HEK293 (cell line): ENCODE data around the gene PNPO.
A peak's percentile ranks its signal among the peaks of the same experiment; 100 is the strongest.

Experiments used
- KLF1 ChIP-seq: fragments of 450-650 bp; formaldehyde crosslinking; IDR thresholded peaks from 2 replicates; pipeline ENCODE4 v1.5.1; 2016; ENCODE audit warnings: missing biosample characterization, missing genetic modification characterization
- KLF10 ChIP-seq: fragments of 450-650 bp; IDR thresholded peaks from 2 replicates; pipeline ENCODE4 v1.5.1; 2018; ENCODE audit warnings: missing biosample characterization, mild to moderate bottlenecking, missing genetic modification characterization
- KLF16 ChIP-seq: fragments of 450-650 bp; formaldehyde crosslinking; IDR thresholded peaks from 2 replicates; pipeline ENCODE4 v1.5.1; 2017; ENCODE audit warnings: missing biosample characterization, missing genetic modification characterization
- RBAK ChIP-seq: fragments of 450-650 bp; formaldehyde crosslinking; IDR thresholded peaks from 2 replicates; pipeline ENCODE4 v1.5.1; 2016; ENCODE audit warnings: missing biosample characterization, missing genetic modification characterization
- SCRT1 ChIP-seq: fragments of 450-650 bp; formaldehyde crosslinking; IDR thresholded peaks from 2 replicates; pipeline ENCODE4 v1.5.1; 2016; ENCODE audit warnings: missing biosample characterization, missing genetic modification characterization, borderline replicate concordance
- TCF7L2 ChIP-seq: IDR thresholded peaks from 2 replicates; pipeline ENCODE4 v1.6.1; 2011; ENCODE audit warnings: low read depth, mild to moderate bottlenecking, inconsistent platforms, low read length, moderate library complexity, borderline replicate concordance
- WT1 ChIP-seq: fragments of 450-650 bp; formaldehyde crosslinking; IDR thresholded peaks from 2 replicates; pipeline ENCODE4 v1.5.1; 2016; ENCODE audit warnings: missing biosample characterization, missing genetic modification characterization
- ZIC2 ChIP-seq: fragments of 450-650 bp; formaldehyde crosslinking; IDR thresholded peaks from 2 replicates; pipeline ENCODE4 v1.5.1; 2016; ENCODE audit warnings: missing biosample characterization, missing genetic modification characterization
- ZNF112 ChIP-seq: fragments of 450-650 bp; formaldehyde crosslinking; IDR thresholded peaks from 2 replicates; pipeline ENCODE4 v1.5.0; 2017; ENCODE audit warnings: missing biosample characterization, missing genetic modification characterization
- ZNF140 ChIP-seq: fragments of 450-650 bp; formaldehyde crosslinking; IDR thresholded peaks from 2 replicates; pipeline ENCODE4 v1.5.1; 2016; ENCODE audit warnings: missing biosample characterization, missing genetic modification characterization
- ZNF155 ChIP-seq: fragments of 450-650 bp; formaldehyde crosslinking; IDR thresholded peaks from 2 replicates; pipeline ENCODE4 v1.5.1; 2016; ENCODE audit warnings: missing biosample characterization, missing genetic modification characterization
- ZNF223 ChIP-seq: fragments of 450-650 bp; formaldehyde crosslinking; IDR thresholded peaks from 2 replicates; pipeline ENCODE4 v1.5.1; 2016; ENCODE audit warnings: missing biosample characterization, missing genetic modification characterization
- ZNF341 ChIP-seq: fragments of 450-650 bp; formaldehyde crosslinking; IDR thresholded peaks from 2 replicates; pipeline ENCODE4; 2016; ENCODE audit warnings: low read depth, missing biosample characterization, missing genetic modification characterization
- ZNF391 ChIP-seq: fragments of 450-650 bp; formaldehyde crosslinking; IDR thresholded peaks from 2 replicates; pipeline ENCODE4 v1.5.1; 2016; ENCODE audit warnings: low read depth, missing biosample characterization, missing genetic modification characterization, borderline replicate concordance
- ZNF426 ChIP-seq: fragments of 450-650 bp; formaldehyde crosslinking; IDR thresholded peaks from 2 replicates; pipeline ENCODE4 v1.5.1; 2017; ENCODE audit warnings: missing biosample characterization, missing genetic modification characterization, mild to moderate bottlenecking, inconsistent platforms, moderate library complexity
- ZNF623 ChIP-seq: fragments of 450-650 bp; formaldehyde crosslinking; IDR thresholded peaks from 2 replicates; pipeline ENCODE4 v1.5.1; 2016; ENCODE audit warnings: missing biosample characterization, missing genetic modification characterization
- ZNF629 ChIP-seq: fragments of 450-650 bp; formaldehyde crosslinking; IDR thresholded peaks from 2 replicates; pipeline ENCODE4 v1.5.1; 2017; ENCODE audit warnings: missing biosample characterization, missing genetic modification characterization
- ZNF660 ChIP-seq: fragments of 450-650 bp; IDR thresholded peaks from 2 replicates; pipeline ENCODE4 v1.5.1; 2018; ENCODE audit warnings: missing biosample characterization, mild to moderate bottlenecking, missing genetic modification characterization
- ZNF76 ChIP-seq: fragments of 450-650 bp; formaldehyde crosslinking; IDR thresholded peaks from 2 replicates; pipeline ENCODE4; 2016; ENCODE audit warnings: low read depth, missing biosample characterization, missing genetic modification characterization, borderline replicate concordance
- ZSCAN16 ChIP-seq: fragments of 450-650 bp; formaldehyde crosslinking; IDR thresholded peaks from 2 replicates; pipeline ENCODE4 v1.5.1; 2016; ENCODE audit warnings: missing biosample characterization, missing genetic modification characterization
- ZSCAN30 ChIP-seq: fragments of 450-650 bp; IDR thresholded peaks from 2 replicates; pipeline ENCODE4 v1.5.1; 2018; ENCODE audit warnings: missing biosample characterization, mild to moderate bottlenecking, missing genetic modification characterization, moderate library complexity
- TF ChIP-seq, protein P1 (sequence below): fragments of 450-650 bp; formaldehyde crosslinking; IDR thresholded peaks from 2 replicates; pipeline ENCODE4 v1.5.1; 2016; ENCODE audit warnings: missing biosample characterization, missing genetic modification characterization
- TF ChIP-seq, protein P2 (sequence below): fragments of 450-650 bp; formaldehyde crosslinking; IDR thresholded peaks from 2 replicates; pipeline ENCODE4 v1.5.1; 2016; ENCODE audit warnings: missing biosample characterization, missing genetic modification characterization, borderline replicate concordance
- TF ChIP-seq, protein P3 (sequence below): sonication (generic); formaldehyde crosslinking; IDR thresholded peaks from 2 replicates; pipeline ENCODE4 v1.8.1; 2022; ENCODE audit warnings: mild to moderate bottlenecking, moderate library complexity, missing genetic modification reagents
- TF ChIP-seq, protein P4 (sequence below): fragments of 450-650 bp; formaldehyde crosslinking; IDR thresholded peaks from 2 replicates; pipeline ENCODE4 v1.5.1; 2016; ENCODE audit warnings: missing biosample characterization, missing genetic modification characterization
- TF ChIP-seq, protein P5 (sequence below): fragments of 450-650 bp; formaldehyde crosslinking; IDR thresholded peaks from 2 replicates; pipeline ENCODE4 v1.5.1; 2017; ENCODE audit warnings: missing biosample characterization, missing genetic modification characterization
- TF ChIP-seq, protein P6 (sequence below): fragments of 450-650 bp; formaldehyde crosslinking; IDR thresholded peaks from 2 replicates; pipeline ENCODE4 v1.5.1; 2017; ENCODE audit warnings: missing biosample characterization, missing genetic modification characterization

The PNPO gene

DNA sequence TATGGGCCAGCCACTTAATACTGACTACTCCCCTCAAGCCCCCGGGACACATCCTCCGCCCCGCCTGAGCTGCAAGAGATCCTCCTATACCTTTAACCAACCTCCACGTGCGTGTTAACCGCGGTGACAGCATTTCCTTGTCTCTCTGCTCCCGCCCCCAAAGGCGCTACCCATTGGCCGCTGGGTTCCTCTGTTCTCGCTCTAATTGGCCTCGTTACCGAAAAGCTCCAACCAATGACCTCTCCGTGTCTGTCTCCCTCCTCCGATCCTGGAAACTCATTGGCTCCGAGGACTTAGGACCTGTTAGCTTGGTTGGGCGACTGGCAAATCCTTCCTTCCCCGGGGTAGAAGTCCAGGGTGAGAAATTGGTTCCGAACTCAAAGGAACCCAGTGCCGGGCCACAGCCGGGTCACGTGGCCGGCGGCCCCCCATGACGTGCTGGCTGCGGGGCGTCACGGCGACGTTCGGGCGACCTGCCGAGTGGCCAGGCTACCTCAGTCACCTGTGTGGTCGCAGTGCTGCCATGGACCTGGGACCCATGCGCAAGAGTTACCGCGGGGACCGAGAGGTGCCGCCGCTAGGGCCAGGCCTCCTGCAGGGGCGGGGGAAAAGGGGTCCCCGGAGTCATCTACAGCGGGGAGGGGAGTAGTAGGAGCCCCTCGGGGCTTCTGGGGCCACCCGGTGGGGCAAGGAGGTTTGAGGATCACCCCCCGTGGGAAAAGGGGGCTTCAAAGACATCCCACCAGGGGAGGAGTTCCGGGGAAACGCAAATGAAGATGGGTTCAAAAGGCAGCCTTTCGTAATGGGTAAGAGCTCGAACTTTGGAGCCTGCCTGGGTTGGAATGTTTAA lies at the start of gene PNPO (continued):
- TF ChIP-seq ZNF629 (tag by site-specific recombination) (peak; percentile 69; the same call in 1 of the 2 replicates), KLF1 (tag by site-specific recombination) (peak; percentile 51), ZNF140 (tag by site-specific recombination) (no peak), ZNF223 (tag by site-specific recombination) (no peak), SCRT1 (tag by site-specific recombination) (peak; percentile 77; the same call in 1 of the 2 replicates), KLF10 (tag by site-specific recombination) (no peak; the same call in 1 of the 2 replicates), TCF7L2 (no peak), KLF16 (tag by site-specific recombination) (peak; percentile 56; the same call in 1 of the 2 replicates), ZNF76 (no peak), ZNF623 (tag by site-specific recombination) (no peak), ZNF155 (no peak), ZNF112 (tag by site-specific recombination) (no peak), ZNF426 (tag by site-specific recombination) (no peak), ZSCAN16 (no peak), ZIC2 (tag by site-specific recombination) (peak; percentile 90), ZNF391 (tag by site-specific recombination) (no peak), ZSCAN30 (tag by site-specific recombination) (no peak; the same call in 1 of the 2 replicates), WT1 (tag by site-specific recombination) (no peak), ZNF341 (tag by site-specific recombination) (no peak), RBAK (tag by site-specific recombination) (no peak), ZNF660 (tag by site-specific recombination) (peak; percentile 25; the same call in 1 of the 2 replicates)
- TF ChIP-seq, protein P1, sequence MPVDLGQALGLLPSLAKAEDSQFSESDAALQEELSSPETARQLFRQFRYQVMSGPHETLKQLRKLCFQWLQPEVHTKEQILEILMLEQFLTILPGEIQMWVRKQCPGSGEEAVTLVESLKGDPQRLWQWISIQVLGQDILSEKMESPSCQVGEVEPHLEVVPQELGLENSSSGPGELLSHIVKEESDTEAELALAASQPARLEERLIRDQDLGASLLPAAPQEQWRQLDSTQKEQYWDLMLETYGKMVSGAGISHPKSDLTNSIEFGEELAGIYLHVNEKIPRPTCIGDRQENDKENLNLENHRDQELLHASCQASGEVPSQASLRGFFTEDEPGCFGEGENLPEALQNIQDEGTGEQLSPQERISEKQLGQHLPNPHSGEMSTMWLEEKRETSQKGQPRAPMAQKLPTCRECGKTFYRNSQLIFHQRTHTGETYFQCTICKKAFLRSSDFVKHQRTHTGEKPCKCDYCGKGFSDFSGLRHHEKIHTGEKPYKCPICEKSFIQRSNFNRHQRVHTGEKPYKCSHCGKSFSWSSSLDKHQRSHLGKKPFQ, result no peak
- TF ChIP-seq, protein P2, sequence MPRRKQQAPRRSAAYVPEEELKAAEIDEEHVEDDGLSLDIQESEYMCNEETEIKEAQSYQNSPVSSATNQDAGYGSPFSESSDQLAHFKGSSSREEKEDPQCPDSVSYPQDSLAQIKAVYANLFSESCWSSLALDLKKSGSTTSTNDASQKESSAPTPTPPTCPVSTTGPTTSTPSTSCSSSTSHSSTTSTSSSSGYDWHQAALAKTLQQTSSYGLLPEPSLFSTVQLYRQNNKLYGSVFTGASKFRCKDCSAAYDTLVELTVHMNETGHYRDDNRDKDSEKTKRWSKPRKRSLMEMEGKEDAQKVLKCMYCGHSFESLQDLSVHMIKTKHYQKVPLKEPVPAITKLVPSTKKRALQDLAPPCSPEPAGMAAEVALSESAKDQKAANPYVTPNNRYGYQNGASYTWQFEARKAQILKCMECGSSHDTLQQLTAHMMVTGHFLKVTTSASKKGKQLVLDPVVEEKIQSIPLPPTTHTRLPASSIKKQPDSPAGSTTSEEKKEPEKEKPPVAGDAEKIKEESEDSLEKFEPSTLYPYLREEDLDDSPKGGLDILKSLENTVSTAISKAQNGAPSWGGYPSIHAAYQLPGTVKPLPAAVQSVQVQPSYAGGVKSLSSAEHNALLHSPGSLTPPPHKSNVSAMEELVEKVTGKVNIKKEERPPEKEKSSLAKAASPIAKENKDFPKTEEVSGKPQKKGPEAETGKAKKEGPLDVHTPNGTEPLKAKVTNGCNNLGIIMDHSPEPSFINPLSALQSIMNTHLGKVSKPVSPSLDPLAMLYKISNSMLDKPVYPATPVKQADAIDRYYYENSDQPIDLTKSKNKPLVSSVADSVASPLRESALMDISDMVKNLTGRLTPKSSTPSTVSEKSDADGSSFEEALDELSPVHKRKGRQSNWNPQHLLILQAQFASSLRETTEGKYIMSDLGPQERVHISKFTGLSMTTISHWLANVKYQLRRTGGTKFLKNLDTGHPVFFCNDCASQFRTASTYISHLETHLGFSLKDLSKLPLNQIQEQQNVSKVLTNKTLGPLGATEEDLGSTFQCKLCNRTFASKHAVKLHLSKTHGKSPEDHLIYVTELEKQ (tag by site-specific recombination), result no peak
- TF ChIP-seq, protein P3, sequence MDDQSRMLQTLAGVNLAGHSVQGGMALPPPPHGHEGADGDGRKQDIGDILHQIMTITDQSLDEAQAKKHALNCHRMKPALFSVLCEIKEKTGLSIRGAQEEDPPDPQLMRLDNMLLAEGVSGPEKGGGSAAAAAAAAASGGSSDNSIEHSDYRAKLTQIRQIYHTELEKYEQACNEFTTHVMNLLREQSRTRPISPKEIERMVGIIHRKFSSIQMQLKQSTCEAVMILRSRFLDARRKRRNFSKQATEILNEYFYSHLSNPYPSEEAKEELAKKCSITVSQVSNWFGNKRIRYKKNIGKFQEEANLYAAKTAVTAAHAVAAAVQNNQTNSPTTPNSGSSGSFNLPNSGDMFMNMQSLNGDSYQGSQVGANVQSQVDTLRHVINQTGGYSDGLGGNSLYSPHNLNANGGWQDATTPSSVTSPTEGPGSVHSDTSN (CRISPR knock-in tag), result no peak; the same call in 1 of the 2 replicates
- TF ChIP-seq, protein P4, sequence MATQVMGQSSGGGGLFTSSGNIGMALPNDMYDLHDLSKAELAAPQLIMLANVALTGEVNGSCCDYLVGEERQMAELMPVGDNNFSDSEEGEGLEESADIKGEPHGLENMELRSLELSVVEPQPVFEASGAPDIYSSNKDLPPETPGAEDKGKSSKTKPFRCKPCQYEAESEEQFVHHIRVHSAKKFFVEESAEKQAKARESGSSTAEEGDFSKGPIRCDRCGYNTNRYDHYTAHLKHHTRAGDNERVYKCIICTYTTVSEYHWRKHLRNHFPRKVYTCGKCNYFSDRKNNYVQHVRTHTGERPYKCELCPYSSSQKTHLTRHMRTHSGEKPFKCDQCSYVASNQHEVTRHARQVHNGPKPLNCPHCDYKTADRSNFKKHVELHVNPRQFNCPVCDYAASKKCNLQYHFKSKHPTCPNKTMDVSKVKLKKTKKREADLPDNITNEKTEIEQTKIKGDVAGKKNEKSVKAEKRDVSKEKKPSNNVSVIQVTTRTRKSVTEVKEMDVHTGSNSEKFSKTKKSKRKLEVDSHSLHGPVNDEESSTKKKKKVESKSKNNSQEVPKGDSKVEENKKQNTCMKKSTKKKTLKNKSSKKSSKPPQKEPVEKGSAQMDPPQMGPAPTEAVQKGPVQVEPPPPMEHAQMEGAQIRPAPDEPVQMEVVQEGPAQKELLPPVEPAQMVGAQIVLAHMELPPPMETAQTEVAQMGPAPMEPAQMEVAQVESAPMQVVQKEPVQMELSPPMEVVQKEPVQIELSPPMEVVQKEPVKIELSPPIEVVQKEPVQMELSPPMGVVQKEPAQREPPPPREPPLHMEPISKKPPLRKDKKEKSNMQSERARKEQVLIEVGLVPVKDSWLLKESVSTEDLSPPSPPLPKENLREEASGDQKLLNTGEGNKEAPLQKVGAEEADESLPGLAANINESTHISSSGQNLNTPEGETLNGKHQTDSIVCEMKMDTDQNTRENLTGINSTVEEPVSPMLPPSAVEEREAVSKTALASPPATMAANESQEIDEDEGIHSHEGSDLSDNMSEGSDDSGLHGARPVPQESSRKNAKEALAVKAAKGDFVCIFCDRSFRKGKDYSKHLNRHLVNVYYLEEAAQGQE (tag by site-specific recombination), result no peak
- TF ChIP-seq, protein P5, sequence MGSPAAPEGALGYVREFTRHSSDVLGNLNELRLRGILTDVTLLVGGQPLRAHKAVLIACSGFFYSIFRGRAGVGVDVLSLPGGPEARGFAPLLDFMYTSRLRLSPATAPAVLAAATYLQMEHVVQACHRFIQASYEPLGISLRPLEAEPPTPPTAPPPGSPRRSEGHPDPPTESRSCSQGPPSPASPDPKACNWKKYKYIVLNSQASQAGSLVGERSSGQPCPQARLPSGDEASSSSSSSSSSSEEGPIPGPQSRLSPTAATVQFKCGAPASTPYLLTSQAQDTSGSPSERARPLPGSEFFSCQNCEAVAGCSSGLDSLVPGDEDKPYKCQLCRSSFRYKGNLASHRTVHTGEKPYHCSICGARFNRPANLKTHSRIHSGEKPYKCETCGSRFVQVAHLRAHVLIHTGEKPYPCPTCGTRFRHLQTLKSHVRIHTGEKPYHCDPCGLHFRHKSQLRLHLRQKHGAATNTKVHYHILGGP (tag by site-specific recombination), result no peak
- TF ChIP-seq, protein P6, sequence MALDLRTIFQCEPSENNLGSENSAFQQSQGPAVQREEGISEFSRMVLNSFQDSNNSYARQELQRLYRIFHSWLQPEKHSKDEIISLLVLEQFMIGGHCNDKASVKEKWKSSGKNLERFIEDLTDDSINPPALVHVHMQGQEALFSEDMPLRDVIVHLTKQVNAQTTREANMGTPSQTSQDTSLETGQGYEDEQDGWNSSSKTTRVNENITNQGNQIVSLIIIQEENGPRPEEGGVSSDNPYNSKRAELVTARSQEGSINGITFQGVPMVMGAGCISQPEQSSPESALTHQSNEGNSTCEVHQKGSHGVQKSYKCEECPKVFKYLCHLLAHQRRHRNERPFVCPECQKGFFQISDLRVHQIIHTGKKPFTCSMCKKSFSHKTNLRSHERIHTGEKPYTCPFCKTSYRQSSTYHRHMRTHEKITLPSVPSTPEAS (tag by site-specific recombination), result no peak
